ENCODE data around the gene FIBP.
A peak's percentile ranks its signal among the peaks of the same experiment; 100 is the strongest.

FIBP gene

GRCh38 chr11:65863889-65864705, 24.2 kb downstream of the FIBP start:
- Mint-ChIP-seq H3K9me3 (no peaks in the 10 kb centered on the region), H3K4me1 (ENCODE audit: low read depth) (peaks cover 19% of the 10 kb centered on the region), H3K36me3 (ENCODE audit: low read depth) (peaks cover 31% of the 10 kb centered on the region), H3K4me3 (no peak overlapping the region), H3K27ac (no peak overlapping the region), H3K27me3 (ENCODE audit: low read depth) (no peaks in the 10 kb centered on the region)

GRCh38 chr11:65862941-65863888, 25.1 kb downstream of the FIBP start:
- H3K27ac Mint-ChIP-seq = peak overlapping the region; percentile 58
- peaks cover 28% of the 10 kb centered on the region for H3K4me1 Mint-ChIP-seq (ENCODE audit: low read depth)
- peak overlapping the region; percentile 93 for H3K4me3 Mint-ChIP-seq
- H3K27me3 Mint-ChIP-seq (ENCODE audit: low read depth) = no peaks in the 10 kb centered on the region
- H3K9me3 Mint-ChIP-seq = no peaks in the 10 kb centered on the region
- H3K36me3 Mint-ChIP-seq (ENCODE audit: low read depth) = peaks cover 31% of the 10 kb centered on the region

- peaks cover 28% of the 10 kb centered on the region for H3K4me1 Mint-ChIP-seq (ENCODE audit: low read depth)
- H3K27me3 Mint-ChIP-seq (ENCODE audit: low read depth) = no peaks in the 10 kb centered on the region
- H3K36me3 Mint-ChIP-seq (ENCODE audit: low read depth) = peaks cover 30% of the 10 kb centered on the region
- H3K4me3 Mint-ChIP-seq = peak overlapping the region; percentile 93
- no peaks in the 10 kb centered on the region for H3K9me3 Mint-ChIP-seq
- H3K27ac Mint-ChIP-seq = peak overlapping the region; percentile 58
These were observed 26.0 kb downstream of the FIBP start for GRCh38 chr11:65862191-65862735.

- Mint-ChIP-seq H3K4me1 (ENCODE audit: low read depth) (peaks cover 28% of the 10 kb centered on the region), H3K27me3 (ENCODE audit: low read depth) (no peaks in the 10 kb centered on the region), H3K27ac (peak overlapping the region; percentile 96)
These were observed 26.6 kb downstream of the FIBP start for GRCh38 chr11:65861533-65862183.

GRCh38 chr11:65861165-65861505, 27.1 kb downstream of the FIBP start:
- peak overlapping the region; percentile 93 for H3K4me3 Mint-ChIP-seq
- H3K4me1 Mint-ChIP-seq (ENCODE audit: low read depth) = peaks cover 33% of the 10 kb centered on the region
- peak overlapping the region; percentile 96 for H3K27ac Mint-ChIP-seq
- H3K9me3 Mint-ChIP-seq = no peaks in the 10 kb centered on the region
- H3K36me3 Mint-ChIP-seq (ENCODE audit: low read depth) = peaks cover 32% of the 10 kb centered on the region
- H3K27me3 Mint-ChIP-seq (ENCODE audit: low read depth) = no peaks in the 10 kb centered on the region

More at GRCh38 chr11:65861533-65862183, 26.6 kb downstream of the FIBP start:
- peak overlapping the region; percentile 93 for H3K4me3 Mint-ChIP-seq
- H3K36me3 Mint-ChIP-seq (ENCODE audit: low read depth) = peaks cover 27% of the 10 kb centered on the region
- no peaks in the 10 kb centered on the region for H3K9me3 Mint-ChIP-seq

- H3K9me3 Mint-ChIP-seq = no peaks in the 10 kb centered on the region
These were observed 27.8 kb downstream of the FIBP start, which contains the start of gene MUS81 for GRCh38 chr11:65860278-65861164. Gene MUS81 (plus strand): TSS chr11:65860433. CDS start chr11:65860754, 321 bp downstream.

GRCh38 chr11:65859812-65860277, 28.4 kb downstream of the FIBP start:
- Mint-ChIP-seq H3K27me3 (ENCODE audit: low read depth) (no peaks in the 10 kb centered on the region), H3K4me1 (ENCODE audit: low read depth) (peaks cover 40% of the 10 kb centered on the region), H3K4me3 (peak overlapping the region; percentile 93), H3K9me3 (no peaks in the 10 kb centered on the region), H3K27ac (peak overlapping the region; percentile 96), H3K36me3 (ENCODE audit: low read depth) (peaks cover 36% of the 10 kb centered on the region)

More at GRCh38 chr11:65860278-65861164, 27.8 kb downstream of the FIBP start, which contains the start of gene MUS81:
- peaks cover 37% of the 10 kb centered on the region for H3K36me3 Mint-ChIP-seq (ENCODE audit: low read depth)
- peak within 1 kb of the TSS; percentile 93 for H3K4me3 Mint-ChIP-seq
- H3K27me3 Mint-ChIP-seq (ENCODE audit: low read depth) = no peaks in the 10 kb centered on the region
- peak within 1 kb of the TSS; percentile 96 for H3K27ac Mint-ChIP-seq
- peaks cover 37% of the 10 kb centered on the region for H3K4me1 Mint-ChIP-seq (ENCODE audit: low read depth)

GRCh38 chr11:65859095-65859811, 29.0 kb downstream of the FIBP start:
- Mint-ChIP-seq H3K27me3 (ENCODE audit: low read depth) (no peaks in the 10 kb centered on the region), H3K9me3 (no peaks in the 10 kb centered on the region), H3K4me3 (peak overlapping the region; percentile 93), H3K27ac (peak overlapping the region; percentile 96), H3K4me1 (ENCODE audit: low read depth) (peaks cover 45% of the 10 kb centered on the region), H3K36me3 (ENCODE audit: low read depth) (peaks cover 41% of the 10 kb centered on the region)

GRCh38 chr11:65858681-65859087, 29.6 kb downstream of the FIBP start:
- Mint-ChIP-seq H3K9me3 (no peaks in the 10 kb centered on the region), H3K4me1 (ENCODE audit: low read depth) (peaks cover 46% of the 10 kb centered on the region), H3K4me3 (peak overlapping the region; percentile 93), H3K27me3 (ENCODE audit: low read depth) (no peaks in the 10 kb centered on the region), H3K27ac (peak overlapping the region; percentile 96), H3K36me3 (ENCODE audit: low read depth) (peaks cover 44% of the 10 kb centered on the region)

GRCh38 chr11:65857853-65858680, 30.2 kb downstream of the FIBP start, which contains the start of gene CFL1:
Gene CFL1 (minus strand): TSS chr11:65858180. CDS start chr11:65858099, 81 bp downstream.
- Mint-ChIP-seq H3K4me1 (ENCODE audit: low read depth) (peaks cover 50% of the 10 kb centered on the region), H3K4me3 (peak within 1 kb of the TSS; percentile 94), H3K36me3 (ENCODE audit: low read depth) (peaks cover 44% of the 10 kb centered on the region), H3K27ac (peak within 1 kb of the TSS; percentile 96), H3K27me3 (ENCODE audit: low read depth) (no peaks in the 10 kb centered on the region), H3K9me3 (no peaks in the 10 kb centered on the region)

GRCh38 chr11:65857500-65857852, 30.8 kb downstream of the FIBP start:
- Mint-ChIP-seq H3K27me3 (ENCODE audit: low read depth) (no peaks in the 10 kb centered on the region), H3K36me3 (ENCODE audit: low read depth) (peaks cover 39% of the 10 kb centered on the region), H3K27ac (peak overlapping the region; percentile 26), H3K4me3 (peak overlapping the region; percentile 94), H3K4me1 (ENCODE audit: low read depth) (peaks cover 47% of the 10 kb centered on the region), H3K9me3 (no peaks in the 10 kb centered on the region)
